HL-60/S4 treated with phorbol 12-myristate 13-acetate at 8.2 ng/mL for 4 days and 3 days (cell line): ENCODE data around the gene CDC42BPB.
"Not testable (repeated sequence)": the region's sequence is repeated elsewhere in the genome, so short reads cannot be mapped to it uniquely, and the experiment has no call there.

ENCODE experiments used
- in situ Hi-C: fragments of 300-500 bp; cut with MboI; formaldehyde crosslinking; loops from 2 replicates; pipeline ENCODE4 v1.15.0; 2022; ENCODE audit warnings: low sequenced_read_pairs

Gene CDC42BPB

DNA sequence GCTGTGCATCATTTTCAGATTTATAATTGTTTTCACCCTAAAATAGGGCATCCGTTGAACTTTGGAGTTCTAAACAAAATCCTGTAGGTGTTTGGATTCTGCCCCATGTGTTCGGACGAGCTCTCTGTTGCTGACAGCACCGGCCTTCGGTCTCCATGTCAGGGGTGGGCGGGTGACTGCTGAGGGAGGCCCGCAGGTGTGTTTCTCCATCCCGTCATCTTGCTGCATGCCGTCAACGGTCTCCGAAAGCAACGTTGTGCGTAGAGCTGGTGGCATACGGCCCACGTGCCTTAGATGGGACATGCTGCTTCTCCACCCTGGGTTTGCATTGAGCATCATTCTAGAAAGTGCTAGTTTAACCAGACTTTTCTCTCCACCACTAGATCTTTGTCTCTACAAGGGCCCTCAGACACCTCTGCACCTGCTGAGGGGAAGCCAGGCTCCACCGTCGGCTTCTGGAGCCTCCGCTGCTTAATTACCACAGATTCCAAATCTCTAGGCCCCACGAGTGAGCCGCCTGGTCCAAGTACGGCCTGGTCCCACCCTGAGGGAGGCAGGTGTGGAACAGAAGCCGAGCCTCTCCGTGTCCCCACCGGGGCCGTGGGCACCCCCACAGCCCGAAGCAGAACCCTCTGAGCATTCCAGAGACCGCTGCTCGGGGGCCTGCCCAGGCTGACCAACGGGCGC is 150.6 kb downstream of the CDC42BPB start:
- in situ Hi-C loops, result no loop called here

DNA sequence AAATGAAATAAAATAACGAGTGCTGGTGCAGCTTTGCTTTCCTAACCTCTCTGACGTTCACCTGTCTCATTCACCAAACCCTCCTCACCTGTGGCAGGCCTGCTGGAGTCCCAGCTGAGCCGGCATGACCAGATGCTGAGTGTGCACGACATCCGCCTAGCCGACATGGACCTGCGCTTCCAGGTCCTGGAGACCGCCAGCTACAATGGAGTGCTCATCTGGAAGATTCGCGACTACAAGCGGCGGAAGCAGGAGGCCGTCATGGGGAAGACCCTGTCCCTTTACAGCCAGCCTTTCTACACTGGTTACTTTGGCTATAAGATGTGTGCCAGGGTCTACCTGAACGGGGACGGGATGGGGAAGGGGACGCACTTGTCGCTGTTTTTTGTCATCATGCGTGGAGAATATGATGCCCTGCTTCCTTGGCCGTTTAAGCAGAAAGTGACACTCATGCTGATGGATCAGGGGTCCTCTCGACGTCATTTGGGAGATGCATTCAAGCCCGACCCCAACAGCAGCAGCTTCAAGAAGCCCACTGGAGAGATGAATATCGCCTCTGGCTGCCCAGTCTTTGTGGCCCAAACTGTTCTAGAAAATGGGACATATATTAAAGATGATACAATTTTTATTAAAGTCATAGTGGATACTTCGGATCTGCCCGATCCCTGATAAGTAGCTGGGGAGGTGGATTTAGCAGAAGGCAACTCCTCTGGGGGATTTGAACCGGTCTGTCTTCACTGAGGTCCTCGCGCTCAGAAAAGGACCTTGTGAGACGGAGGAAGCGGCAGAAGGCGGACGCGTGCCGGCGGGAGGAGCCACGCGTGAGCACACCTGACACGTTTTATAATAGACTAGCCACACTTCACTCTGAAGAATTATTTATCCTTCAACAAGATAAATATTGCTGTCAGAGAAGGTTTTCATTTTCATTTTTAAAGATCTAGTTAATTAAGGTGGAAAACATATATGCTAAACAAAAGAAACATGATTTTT is 151.9 kb downstream of the CDC42BPB start:
- in situ Hi-C loops, result no loop called here

DNA sequence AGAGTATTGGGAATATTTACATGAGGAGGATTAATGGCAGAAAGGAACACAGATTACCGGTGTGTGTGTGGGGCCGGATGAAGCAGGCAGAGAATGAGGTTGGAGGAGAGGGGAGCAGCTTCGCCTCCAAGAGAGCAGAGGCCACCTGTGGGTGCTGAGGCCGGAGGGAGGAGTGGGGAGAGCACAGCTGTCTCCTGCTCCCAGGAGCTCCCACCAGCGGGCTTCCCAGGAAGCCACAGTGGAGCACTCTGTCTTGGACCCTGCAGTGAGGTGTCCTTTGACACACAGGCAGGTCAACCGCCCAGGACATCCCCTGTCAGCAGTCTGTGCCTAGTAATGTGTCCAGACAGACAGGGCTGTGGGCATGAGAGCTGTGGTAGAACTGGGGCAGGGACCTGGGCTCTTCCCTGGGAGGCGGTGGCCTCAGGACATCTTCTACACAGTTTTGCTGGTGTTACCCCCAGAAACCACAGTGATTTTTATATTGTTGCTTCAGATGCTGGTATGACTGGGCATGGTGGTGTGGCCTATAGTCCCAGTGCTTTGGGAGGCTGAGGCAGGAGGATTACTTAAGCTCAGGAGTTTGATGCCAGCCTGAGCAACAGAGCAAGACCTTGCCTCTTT is 153.3 kb downstream of the CDC42BPB start:
- in situ Hi-C loops, result no loop called here

DNA sequence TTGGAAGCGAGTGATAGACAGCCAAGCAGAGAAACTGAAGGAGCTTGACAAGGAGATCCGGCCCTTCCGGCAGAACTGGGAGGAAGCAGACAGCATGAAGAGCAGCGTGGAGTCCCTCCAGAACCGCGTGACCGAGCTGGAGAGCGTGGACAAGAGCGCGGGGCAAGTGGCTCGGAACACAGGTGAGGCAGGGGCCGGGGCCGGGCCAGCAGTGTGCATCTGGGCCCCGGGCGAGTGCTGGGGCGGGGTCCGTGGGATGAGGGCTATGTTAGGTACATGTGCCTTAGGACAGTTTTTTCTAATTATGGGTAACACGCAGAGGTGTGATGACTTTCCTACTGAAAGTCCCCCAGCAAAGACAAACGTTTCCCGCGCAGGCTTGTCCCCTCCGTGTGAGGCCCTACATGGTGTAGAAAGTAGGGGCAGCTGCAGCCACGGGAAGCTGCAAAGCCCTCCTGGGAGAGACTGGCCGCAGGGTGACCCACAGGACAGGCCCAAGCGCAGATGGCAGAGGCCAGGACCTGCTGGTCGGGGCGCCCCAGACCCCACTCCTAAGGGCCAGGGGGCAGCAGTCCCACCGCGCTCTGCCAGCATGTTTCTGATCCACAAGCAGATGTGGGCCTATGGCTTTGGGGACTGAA is 154.0 kb downstream of the CDC42BPB start:
- in situ Hi-C loops, result no loop called here

DNA sequence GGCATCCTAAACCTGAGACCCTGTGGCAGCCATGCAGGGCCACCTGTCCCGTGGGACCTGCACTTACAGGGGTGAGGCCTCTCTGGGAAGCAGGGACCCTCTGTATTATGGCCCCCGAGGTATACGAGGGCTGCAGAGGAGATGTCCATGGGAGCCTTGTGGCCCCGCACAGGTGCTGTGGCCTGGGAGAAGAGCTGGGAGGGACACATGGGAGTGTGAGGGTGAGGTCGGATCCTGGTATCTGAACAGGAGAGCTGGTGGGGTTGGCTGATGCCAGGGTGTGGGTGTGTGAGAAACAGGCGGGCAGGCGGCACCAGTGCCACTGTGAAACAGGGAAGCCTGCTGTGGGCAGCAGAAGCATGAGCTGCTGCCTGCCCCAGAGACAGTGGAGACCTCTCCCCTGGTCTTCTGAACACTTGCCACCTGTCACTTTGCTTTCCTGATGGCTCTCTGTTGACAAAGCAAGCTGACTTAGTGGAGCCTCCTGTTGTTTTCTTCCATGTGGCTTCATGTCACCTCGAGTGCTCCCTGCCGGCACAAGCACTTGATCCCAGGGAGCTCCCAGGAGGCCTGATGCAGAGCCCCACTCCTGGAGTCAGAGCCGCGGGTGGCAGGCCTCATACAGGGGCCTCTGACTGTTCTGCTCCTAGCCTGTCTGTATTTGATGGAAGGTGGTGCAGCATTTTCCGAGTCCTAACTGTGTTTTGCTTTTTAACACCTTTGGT is 154.7 kb downstream of the CDC42BPB start:
- in situ Hi-C loops, result no loop called here

DNA sequence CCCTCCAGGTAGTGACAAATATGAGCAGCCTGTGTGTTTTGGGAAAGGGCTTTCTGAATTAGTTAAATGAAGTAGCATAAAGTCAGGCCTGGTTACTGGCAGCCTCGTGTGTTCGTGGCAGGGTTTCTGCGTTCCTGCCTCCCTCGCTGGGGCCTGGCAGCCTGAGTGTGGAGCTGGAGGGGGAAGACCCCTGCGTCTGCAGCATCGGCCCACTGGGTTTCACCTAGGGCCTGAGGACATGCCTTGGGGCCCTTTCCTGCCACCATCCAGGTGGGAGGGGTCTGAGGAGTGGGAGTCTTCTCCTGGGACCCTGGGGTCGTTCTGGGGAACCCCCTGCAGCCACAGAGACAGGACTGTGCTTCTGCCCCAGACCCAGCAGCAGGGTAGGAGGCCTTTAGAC is 155.3 kb downstream of the CDC42BPB start:
- in situ Hi-C loops, result no loop called here

DNA sequence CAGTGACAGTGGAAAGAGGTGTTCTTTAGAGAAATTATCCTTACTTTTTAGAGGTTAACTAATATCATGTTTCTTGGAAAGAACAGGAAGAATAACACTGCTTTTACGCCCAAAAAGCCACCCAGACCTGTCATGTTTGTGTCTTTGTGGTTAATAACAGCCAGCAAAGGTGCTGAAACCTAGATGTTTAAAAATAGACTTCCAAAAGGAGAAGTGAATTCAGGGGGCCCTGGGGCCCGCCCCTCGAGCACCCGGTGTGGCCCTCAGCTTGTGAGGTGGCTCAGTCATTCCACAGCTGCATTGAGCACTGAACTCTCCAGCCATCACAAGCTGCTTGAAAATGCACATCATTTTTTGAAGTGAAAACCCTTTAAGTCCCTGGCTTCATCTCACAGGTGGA is 155.7 kb downstream of the CDC42BPB start:
- in situ Hi-C loops, result no loop called here

DNA sequence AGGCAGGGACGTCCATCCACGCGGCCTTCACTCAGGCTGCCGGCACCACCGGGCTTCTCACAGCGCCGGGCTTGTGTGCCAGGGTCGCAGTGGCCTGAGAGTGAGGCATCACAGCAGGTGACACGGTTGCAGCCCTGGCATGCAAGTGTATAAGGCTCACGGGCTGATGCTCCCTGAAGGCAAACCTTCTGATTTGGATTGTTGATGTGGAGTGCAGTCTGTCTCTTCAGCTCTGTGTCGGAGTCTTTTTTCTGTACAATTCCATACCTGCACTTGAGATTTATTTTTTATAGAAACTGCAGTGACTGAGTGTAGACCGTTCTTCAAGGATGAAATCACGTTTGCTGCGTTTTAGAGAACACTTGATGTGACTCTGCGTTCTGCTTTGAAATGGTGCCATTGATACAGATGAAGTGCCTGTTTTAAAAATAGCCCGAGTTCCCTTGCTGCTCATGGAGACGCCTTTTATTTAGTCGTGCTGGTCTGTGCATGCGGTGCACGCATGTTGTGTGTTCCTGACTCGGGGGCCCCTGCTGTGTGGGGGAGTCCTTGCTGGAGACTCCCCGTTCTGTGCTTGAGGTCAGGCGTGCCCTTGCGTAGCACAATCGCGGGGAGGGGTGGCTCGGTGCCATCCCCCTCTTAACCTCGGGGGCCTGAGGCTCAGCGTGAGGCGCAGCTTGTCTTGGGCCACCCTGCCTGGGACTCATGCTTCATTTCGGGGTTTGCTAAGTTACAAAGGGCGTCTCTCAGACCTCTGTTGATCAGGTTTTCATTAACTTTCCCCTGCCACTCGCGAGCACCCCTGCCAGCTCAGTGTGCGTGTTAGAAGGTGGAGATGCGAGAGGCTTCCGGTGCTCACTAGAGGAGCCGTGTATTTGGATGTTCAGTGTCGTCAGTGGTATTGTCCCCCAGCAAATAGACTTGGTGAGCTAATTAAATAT is 156.4 kb downstream of the CDC42BPB start:
- in situ Hi-C loops, result no loop called here

DNA sequence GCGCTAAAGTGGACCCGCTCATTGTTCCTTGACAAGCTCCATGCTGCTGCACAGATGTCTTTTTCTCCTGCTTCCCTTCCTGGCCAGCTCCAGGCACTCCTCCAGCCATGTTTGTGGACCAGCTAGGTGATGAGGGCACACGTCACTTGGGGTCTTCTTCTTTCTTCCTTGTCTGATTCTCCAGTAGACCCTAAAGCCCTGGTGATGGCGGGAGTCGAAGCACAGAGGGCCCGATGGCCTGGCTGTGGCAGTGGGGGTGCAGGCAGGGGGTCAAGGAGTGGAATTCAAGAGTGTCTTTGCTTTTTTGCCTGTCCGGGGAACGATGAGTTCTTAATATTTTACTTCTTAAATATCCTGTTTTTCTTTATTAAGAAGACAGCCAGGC is 157.8 kb downstream of the CDC42BPB start:
- in situ Hi-C loops, result no loop called here

DNA sequence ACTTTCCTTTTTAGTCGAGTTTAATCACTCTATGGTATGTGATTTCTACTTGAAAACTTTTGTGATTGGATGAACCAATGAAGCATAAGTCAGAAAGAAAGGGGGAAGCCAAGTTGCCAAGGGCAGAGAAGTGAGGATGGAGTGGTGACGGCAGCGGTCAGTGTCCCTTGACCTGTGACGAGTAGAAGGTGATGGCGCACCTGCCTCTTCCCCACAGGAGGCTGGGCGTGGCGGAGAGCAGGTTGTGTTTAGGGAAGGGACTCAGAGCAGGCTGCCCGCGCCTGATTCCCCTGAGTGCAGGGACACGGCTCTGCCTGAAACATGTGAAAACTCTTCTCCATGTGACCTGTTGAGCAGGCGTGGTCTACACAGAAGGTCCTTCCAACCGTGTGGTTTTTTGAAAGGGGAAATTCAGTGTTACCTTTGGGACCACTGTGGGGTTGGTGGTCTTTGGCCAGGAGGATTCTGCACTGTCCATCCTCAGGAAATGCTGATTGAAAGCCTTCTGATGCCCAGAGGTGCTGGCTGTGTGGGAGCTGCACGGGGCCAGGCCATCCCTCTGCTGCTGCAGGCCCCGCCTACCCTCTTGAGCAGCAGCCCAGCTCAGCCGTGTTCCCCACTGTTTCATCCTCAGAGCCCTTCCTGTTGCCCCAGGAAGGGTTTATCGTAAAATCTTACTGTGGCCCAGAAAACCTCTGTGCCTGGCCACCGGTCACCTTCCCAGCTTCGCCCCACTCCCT is 158.4 kb downstream of the CDC42BPB start:
- in situ Hi-C loops, result no loop called here

DNA sequence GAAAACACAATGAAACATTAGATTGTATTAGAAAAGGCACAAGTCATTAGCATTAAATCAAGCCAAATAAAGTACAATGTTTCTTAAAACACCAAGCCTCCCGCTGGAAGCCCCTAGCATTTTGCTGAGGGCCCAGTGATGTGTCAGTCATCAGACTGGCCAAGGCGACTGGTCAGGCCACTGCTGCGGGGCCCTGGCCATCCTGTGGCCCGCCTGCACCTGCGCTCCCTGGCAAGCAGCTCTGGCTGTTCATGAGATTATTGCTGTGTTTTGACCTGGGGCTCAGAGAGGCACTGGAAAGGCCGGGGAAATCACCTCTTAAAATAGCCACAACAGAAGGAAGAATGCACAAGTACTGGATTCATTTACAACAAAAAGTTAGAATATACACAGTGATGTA is 159.1 kb downstream of the CDC42BPB start:
- in situ Hi-C loops, result no loop called here

DNA sequence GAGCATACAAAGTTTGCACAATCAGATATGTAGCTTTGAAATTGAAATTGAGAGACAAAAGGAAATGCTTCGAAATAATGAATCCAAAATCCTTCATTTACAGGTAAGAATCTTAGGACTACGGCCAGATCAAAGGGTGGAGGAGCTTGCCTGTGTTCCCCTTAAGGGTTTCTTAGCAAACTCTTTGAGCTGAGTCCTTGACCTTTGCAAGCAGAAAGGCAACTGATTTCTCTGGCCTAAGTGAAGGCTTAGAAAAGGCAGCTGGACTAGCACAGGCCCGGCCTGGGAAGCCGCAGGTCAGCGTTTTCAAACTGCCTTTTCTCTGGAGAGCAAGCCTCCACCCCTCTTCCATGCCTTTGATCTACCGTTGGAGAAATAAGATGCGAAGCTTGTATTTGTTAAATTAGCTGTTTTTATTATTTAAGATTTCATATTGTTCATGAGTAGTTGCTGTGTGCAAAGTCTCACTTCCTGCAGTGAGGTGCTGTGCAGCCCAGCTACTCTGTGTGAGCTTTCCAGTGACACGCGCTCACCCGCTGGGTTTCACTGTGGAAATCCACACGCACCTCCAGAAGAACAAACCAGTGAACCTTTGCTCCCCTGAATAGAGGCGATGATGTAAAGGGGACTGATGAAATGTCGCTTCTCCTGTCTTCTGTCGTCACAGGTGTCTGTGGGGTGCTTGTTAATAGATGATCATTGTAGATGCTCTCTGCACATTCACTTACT is 159.9 kb downstream of the CDC42BPB start:
- in situ Hi-C loops, result no loop called here

DNA sequence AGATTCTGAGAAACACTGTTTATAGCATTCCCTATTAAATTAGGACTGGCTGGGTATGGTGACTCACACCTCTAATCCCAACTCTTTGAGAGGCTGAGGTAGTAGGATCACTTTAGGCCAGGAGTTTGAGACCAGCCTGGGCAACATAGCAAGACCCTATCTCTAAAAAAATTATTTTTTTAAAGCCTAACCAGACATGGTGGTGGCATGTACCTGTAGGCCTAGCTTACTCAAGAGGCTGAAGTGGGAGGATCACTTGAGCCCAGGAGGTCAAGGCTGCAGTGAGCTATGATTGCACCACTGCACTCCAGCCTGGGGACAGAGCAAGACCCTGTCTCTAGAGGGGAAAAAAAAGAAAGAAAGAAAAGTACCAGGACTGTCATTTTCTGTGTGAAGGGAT is 160.6 kb downstream of the CDC42BPB start:
- in situ Hi-C loops, result not testable (repeated sequence)

DNA sequence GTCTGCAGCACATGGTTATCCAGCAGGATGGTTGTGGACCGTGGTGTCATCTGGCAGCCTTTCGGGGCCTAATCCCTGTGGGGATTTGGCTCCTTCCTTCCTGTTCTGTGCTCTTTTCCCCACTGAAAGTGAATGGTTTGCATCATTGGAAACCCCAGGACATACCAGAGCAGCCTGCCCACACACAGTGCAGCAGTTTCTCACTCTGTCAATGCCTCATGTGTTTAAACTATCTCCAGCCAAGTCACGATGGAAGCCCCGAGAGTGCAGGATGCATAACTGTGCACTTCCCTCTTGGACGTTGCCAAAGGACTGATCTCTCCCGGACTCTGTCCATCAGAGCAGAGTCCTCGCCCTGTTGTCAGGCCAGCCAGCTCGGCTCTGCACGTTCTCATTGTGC is 163.9 kb downstream of the CDC42BPB start:
- in situ Hi-C loops, result no loop called here

DNA sequence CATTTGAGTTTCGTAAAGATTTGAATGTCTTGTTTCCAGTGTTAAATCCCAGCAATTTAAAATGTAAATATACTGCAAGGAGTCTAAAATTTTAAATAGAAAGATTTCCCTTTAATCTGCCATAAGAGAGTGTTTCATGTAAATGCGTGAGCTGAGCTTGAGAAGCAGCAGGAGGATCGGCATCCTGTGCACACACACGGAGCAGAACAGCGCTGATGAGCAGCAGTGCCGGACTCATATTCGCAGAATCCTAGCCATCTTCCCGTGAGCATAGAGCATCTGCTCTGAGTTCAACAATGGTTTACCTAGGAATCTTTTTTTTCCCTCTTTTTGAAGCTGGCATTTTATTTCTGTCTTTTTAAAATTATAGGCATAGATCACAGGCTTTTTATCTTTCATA is 164.7 kb downstream of the CDC42BPB start:
- in situ Hi-C loops, result no loop called here

DNA sequence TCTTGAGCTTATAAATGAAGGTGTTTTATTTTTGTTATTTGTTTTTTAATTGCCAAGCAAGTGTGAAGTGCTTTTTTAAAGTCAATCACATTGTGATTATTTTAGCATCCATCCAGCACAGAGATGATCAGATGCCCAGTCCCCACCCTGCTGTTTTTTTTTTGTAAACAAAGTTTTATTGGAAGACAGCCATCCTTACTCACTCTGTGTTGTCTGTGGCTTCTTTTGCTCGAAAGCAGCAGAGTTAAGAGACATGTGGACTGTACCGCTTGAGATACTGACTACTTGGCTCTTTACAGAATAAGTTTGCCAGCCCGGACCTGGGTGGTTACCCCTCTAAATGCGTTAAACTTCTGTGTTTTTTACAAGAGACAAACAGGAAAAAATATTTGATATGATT is 165.8 kb downstream of the CDC42BPB start:
- in situ Hi-C loops, result no loop called here

DNA sequence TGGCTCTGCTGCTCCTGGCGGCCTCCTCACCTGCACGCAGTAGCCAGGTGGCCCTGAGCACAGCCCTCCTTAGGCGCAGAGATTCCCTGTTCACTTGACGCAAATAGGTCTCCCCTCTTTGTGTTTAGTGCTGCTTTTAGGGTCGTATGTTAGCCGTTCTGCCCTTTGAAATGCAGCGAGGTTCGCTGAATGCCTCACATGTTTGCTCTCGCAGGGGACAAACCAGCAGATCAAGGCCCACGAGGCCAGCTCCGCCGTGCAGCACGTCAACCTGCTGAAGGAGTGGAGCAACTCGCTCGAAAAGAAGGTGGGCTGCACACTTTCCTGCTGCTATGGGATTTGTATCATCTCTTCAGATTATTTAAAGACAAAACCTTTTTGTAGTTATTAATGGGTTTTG is 166.2 kb downstream of the CDC42BPB start:
- in situ Hi-C loops, result no loop called here

DNA sequence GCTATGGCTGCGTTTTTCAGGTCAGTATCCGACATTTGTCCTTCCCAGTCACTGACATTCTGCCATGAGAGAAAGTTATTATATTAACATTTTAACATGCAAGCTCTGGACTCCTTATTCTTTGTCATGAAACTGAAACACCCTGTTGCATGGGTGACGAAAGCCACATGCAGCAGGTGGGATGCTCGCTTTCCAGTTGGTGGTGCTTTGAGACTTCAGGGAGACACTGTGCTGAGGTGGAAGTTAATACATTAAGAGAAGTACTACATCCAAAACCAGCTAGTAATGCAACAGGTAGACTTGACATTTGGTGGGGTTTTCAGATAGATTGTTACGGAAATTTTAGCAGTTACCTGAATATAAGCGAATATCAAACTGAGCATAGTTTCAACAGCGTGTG is 167.7 kb downstream of the CDC42BPB start:
- in situ Hi-C loops, result no loop called here
